GM12864 (cell line): ENCODE measurements around the gene CMTM1.
"Not testable (repeated sequence)": the region's sequence is repeated elsewhere in the genome, so short reads cannot be mapped to it uniquely, and the experiment has no call there.

Source experiments
- DNase-seq: peaks from one replicate; pipeline ENCODE4 v3.0.0-alpha.2; 2011; ENCODE audit warnings: low read depth
- H3K4me3 ChIP-seq: 2 replicates; pipeline ENCODE4 v1.5.1; 2011; ENCODE audit warnings: mild to moderate bottlenecking, low read depth, low read length, control low read depth
- CTCF ChIP-seq: IDR thresholded peaks from 2 replicates; pipeline ENCODE4 v1.5.1; 2011; ENCODE audit warnings: low read depth, mild to moderate bottlenecking, moderate library complexity, low read length, control low read depth, inconsistent platforms; ENCODE audit errors: missing control alignments

The CMTM1 gene

GRCh38 chr16:66563574-66564334 is 2.5 kb upstream of the CMTM1 start:
- no peak overlapping the region for H3K4me3 ChIP-seq
- no peak for TF ChIP-seq CTCF
- DNase-seq = no peak

GRCh38 chr16:66567270-66567669 is 1.0 kb downstream of the CMTM1 start:
- DNase-seq, H3K4me3 ChIP-seq: not testable (repeated sequence)

GRCh38 chr16:66568355-66568754 is 2.1 kb downstream of the CMTM1 start:
- H3K4me3 ChIP-seq = no peak overlapping the region
- DNase-seq = no peak
- TF ChIP-seq CTCF = no peak

- TF ChIP-seq CTCF = no peak
- no peak overlapping the region for H3K4me3 ChIP-seq
These were observed 2.9 kb downstream of the CMTM1 start for GRCh38 chr16:66569131-66569530.

GRCh38 chr16:66569827-66570405 is 3.7 kb downstream of the CMTM1 start:
- no peak for DNase-seq
- TF ChIP-seq CTCF = no peak
- H3K4me3 ChIP-seq = no peak overlapping the region

More at GRCh38 chr16:66569131-66569530, 2.9 kb downstream of the CMTM1 start:
- DNase-seq = no peak

GRCh38 chr16:66572356-66572755 is 6.1 kb downstream of the CMTM1 start:
- H3K4me3 ChIP-seq = no peak overlapping the region
- TF ChIP-seq CTCF = no peak
- DNase-seq = no peak

GRCh38 chr16:66574081-66574480 is 7.8 kb downstream of the CMTM1 start:
- TF ChIP-seq CTCF = no peak
- no peak overlapping the region for H3K4me3 ChIP-seq

More at GRCh38 chr16:66574081-66574480, 7.8 kb downstream of the CMTM1 start:
- no peak for DNase-seq
